ENCODE measurements around the gene OR9Q1. TPM values are rescaled to one million over a fixed set of nuclear protein-coding genes. Genes with fewer than 3 reads are reported as not detected.

The OR9Q1 gene
- total and polyA plus RNA-seq, 2 experiments from 2014 or later = not detected

GRCh38 chr11:58178444-58178843 lies 154.8 kb downstream of the OR9Q1 start (continued):
- TF ChIP-seq CTCF (conservative IDR thresholded peaks at IDR 0.05; ENCODE audit: low read depth in 2 of 2) = no peak
- TF ChIP-seq POLR2AphosphoS5 (IDR thresholded peaks at IDR 0.05; ENCODE audit: low read depth) = no peak
- no peak for TF ChIP-seq JUNB (IDR thresholded peaks at IDR 0.05; ENCODE audit: unreplicated experiment)
- TF ChIP-seq CREB1 (CRISPR knock-in tag; IDR thresholded peaks at IDR 0.05; ENCODE audit: low read depth) = no peak
- TF ChIP-seq, protein P1, sequence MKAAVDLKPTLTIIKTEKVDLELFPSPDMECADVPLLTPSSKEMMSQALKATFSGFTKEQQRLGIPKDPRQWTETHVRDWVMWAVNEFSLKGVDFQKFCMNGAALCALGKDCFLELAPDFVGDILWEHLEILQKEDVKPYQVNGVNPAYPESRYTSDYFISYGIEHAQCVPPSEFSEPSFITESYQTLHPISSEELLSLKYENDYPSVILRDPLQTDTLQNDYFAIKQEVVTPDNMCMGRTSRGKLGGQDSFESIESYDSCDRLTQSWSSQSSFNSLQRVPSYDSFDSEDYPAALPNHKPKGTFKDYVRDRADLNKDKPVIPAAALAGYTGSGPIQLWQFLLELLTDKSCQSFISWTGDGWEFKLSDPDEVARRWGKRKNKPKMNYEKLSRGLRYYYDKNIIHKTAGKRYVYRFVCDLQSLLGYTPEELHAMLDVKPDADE (IDR thresholded peaks at IDR 0.05) = no peak
- TF ChIP-seq ZNF114 (CRISPR knock-in tag; IDR thresholded peaks at IDR 0.05) = no peak
- TF ChIP-seq EZH2phosphoT487 (IDR thresholded peaks at IDR 0.05; ENCODE audit: unreplicated experiment) = no peak

GRCh38 chr11:58179648-58180047 lies 156.0 kb downstream of the OR9Q1 start:
- no peak overlapping the region for H3K27ac ChIP-seq (ENCODE audit: low read depth)
- H3K4me1 ChIP-seq (ENCODE audit: insufficient read depth) = no peaks in the 10 kb centered on the region
- H2AFZ ChIP-seq = no peak overlapping the region
- Mint-ChIP-seq H3K4me1 (peaks cover 5% of the 10 kb centered on the region; the same call in 2 of the 3 replicates), H3K4me3 (no peak overlapping the region), H3K36me3 (ENCODE audit: low read depth) (no peaks in the 10 kb centered on the region), H3K9me3 (no peaks in the 10 kb centered on the region), H3K27me3 (ENCODE audit: insufficient read depth, low read depth, poor library complexity) (no peaks in the 10 kb centered on the region), H3K27ac (no peak overlapping the region)
- H3K27me3 ChIP-seq (ENCODE audit: insufficient read depth) = no peaks in the 10 kb centered on the region
- no peaks in the 10 kb centered on the region for H4K20me1 ChIP-seq (replicated peaks; ENCODE audit: insufficient read depth)
- DNase-seq (ENCODE audit: low spot score) (no peak), ATAC-seq (no peak)
- H3K4me2 ChIP-seq = no peak overlapping the region
- H3K79me2 ChIP-seq (replicated peaks; ENCODE audit: insufficient read depth) = no peaks in the 10 kb centered on the region
- peaks cover 26% of the 10 kb centered on the region; the same call in 1 of the 2 replicates for H3K9me2 ChIP-seq (ENCODE audit: insufficient read depth)
- no peak overlapping the region for H3K4me3 ChIP-seq
- no peaks in the 10 kb centered on the region for H3K36me3 ChIP-seq (ENCODE audit: insufficient read depth)
- no peaks in the 10 kb centered on the region for H3F3A ChIP-seq (replicated peaks; ENCODE audit: low read depth)
- TF ChIP-seq, protein P1 (IDR thresholded peaks at IDR 0.05) = no peak
- TF ChIP-seq JUNB (IDR thresholded peaks at IDR 0.05; ENCODE audit: unreplicated experiment) (no peak), EZH2 (IDR thresholded peaks at IDR 0.05; ENCODE audit: low read depth, unreplicated experiment) (no peak), CREB1 (CRISPR knock-in tag; IDR thresholded peaks at IDR 0.05; ENCODE audit: low read depth) (no peak), REST (IDR thresholded peaks at IDR 0.05; ENCODE audit: unreplicated experiment) (no peak), ZNF114 (CRISPR knock-in tag; IDR thresholded peaks at IDR 0.05) (no peak), CTCF (conservative IDR thresholded peaks at IDR 0.05; ENCODE audit: low read depth in 2 of 2) (no peak)

Measured in GM23338 (cell line).